ENCODE data around the gene CROCC.

DNA sequence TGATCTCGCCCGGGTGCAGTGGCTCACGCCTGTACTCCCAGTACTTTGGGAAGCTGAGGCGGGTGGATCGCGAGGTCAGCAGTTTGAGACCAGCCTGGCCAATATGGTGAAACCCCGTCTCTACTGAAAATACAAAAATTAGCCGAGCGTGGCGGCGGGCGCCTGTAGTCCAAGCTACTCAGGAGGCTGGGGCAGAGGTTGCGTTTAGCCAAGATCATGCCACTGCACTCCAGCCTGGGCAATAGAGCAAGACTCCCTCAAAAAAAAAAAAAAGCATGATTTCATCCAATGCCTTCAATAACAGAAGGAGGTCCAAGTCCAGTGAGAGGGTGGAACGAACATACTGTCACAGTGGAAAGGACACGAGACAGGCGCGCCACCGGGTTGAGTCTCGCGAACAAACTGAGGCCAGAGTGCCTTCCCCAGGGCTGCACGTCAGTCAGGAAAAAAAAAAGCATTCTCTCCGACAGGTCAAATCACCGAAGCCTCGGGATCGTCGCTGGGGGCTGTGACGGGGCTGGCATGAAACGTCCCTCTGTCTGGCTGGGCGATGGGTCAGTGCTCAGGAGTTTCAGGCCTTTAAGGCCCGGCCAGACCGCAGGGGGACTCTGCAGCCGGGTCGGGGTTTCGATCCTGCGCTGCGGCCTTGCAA, 8.4 kb upstream of the CROCC start:
- TF ChIP-seq POLR2A (IDR thresholded peaks at IDR 0.05) (no peak), POLR2AphosphoS5 (IDR thresholded peaks at IDR 0.05) (peak in 1 of 3 donors; percentile 51)
- TF ChIP-seq, protein P1, sequence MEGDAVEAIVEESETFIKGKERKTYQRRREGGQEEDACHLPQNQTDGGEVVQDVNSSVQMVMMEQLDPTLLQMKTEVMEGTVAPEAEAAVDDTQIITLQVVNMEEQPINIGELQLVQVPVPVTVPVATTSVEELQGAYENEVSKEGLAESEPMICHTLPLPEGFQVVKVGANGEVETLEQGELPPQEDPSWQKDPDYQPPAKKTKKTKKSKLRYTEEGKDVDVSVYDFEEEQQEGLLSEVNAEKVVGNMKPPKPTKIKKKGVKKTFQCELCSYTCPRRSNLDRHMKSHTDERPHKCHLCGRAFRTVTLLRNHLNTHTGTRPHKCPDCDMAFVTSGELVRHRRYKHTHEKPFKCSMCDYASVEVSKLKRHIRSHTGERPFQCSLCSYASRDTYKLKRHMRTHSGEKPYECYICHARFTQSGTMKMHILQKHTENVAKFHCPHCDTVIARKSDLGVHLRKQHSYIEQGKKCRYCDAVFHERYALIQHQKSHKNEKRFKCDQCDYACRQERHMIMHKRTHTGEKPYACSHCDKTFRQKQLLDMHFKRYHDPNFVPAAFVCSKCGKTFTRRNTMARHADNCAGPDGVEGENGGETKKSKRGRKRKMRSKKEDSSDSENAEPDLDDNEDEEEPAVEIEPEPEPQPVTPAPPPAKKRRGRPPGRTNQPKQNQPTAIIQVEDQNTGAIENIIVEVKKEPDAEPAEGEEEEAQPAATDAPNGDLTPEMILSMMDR (IDR thresholded peaks at IDR 0.05): no peak
